Activated T-cell treated with anti-CD3 and anti-CD28 coated beads, Interleukin-2, amount 50 U/mL, for 1 hour (primary cell): ENCODE data around the gene SLIT1.
A peak's percentile ranks its signal among the peaks of the same experiment; 100 is the strongest.
"Not testable (repeated sequence)": the region's sequence is repeated elsewhere in the genome, so short reads cannot be mapped to it uniquely, and the experiment has no call there.

Experiments used
- DNase-seq: peaks from one replicate; pipeline ENCODE4 v3.0.0-alpha.2; 2020

SLIT1 gene

GRCh38 chr10:97106207-97106606 lies 79.6 kb downstream of the SLIT1 start:
- no peak for DNase-seq

- DNase-seq, result no peak
These were observed 80.5 kb downstream of the SLIT1 start for GRCh38 chr10:97105303-97105702.

- DNase-seq, result no peak
These were observed 82.3 kb downstream of the SLIT1 start for GRCh38 chr10:97103316-97104080.

GRCh38 chr10:97102441-97102840 lies 83.3 kb downstream of the SLIT1 start:
- DNase-seq, result no peak

- no peak for DNase-seq
These were observed 84.4 kb downstream of the SLIT1 start for GRCh38 chr10:97101166-97101940.

- no peak for DNase-seq
These were observed 85.1 kb downstream of the SLIT1 start for GRCh38 chr10:97100657-97101056.

- DNase-seq, result no peak
These were observed 85.9 kb downstream of the SLIT1 start for GRCh38 chr10:97099868-97100267.

GRCh38 chr10:97099089-97099488 lies 86.7 kb downstream of the SLIT1 start:
- no peak for DNase-seq

GRCh38 chr10:97097084-97097433 lies 88.7 kb downstream of the SLIT1 start:
- no peak for DNase-seq

GRCh38 chr10:97096261-97097083 lies 89.3 kb downstream of the SLIT1 start:
- DNase-seq, result no peak

- DNase-seq, result no peak
These were observed 90.0 kb downstream of the SLIT1 start for GRCh38 chr10:97095701-97096260.

GRCh38 chr10:97090644-97091043 lies 95.1 kb downstream of the SLIT1 start:
- DNase-seq, result no peak

- no peak for DNase-seq
These were observed 95.7 kb downstream of the SLIT1 start for GRCh38 chr10:97090035-97090434.

- DNase-seq, result no peak
These were observed 96.4 kb downstream of the SLIT1 start for GRCh38 chr10:97089209-97089870.

- DNase-seq, result no peak
These were observed 98.5 kb downstream of the SLIT1 start for GRCh38 chr10:97087296-97087695.

GRCh38 chr10:97086530-97086929 lies 99.2 kb downstream of the SLIT1 start:
- DNase-seq, result no peak

- DNase-seq, result no peak
These were observed 102.4 kb downstream of the SLIT1 start for GRCh38 chr10:97083228-97083829.

- DNase-seq, result not testable (repeated sequence)
These were observed 103.2 kb downstream of the SLIT1 start for GRCh38 chr10:97082575-97082974.

- peak; percentile 54 for DNase-seq
These were observed 104.0 kb downstream of the SLIT1 start for GRCh38 chr10:97081621-97082235.

GRCh38 chr10:97080051-97080776 lies 105.5 kb downstream of the SLIT1 start:
- no peak for DNase-seq

- no peak for DNase-seq
These were observed 106.3 kb downstream of the SLIT1 start for GRCh38 chr10:97079448-97079847.
